ENCODE data around the gene LOXHD1. TPM values are rescaled to one million over a fixed set of nuclear protein-coding genes. Genes with fewer than 3 reads are reported as not detected.

LOXHD1 gene
- total and polyA plus RNA-seq, 2 donors (not counting 1 experiment from before 2014, with no cell fraction given), result not detected

DNA sequence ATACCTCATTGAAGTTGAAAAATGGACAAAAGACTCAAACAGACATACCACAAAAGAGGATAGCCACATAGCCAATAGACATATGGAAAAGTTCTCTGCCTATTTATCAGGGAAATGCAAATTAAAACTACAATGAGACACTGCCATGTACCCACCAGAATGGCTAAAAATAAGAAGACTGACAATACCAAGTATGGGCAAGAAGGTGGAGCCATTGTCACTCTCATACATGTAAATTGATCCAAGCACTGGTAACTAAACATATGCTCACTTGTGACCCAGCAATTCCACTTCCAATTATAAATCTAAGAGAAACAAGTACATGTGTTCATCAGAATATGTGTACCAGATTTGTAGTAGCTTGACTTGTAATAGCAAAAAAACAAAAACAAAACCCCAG lies 4.6 kb downstream of the LOXHD1 start:
- POLR2A ChIA-PET, result no interaction called here
- DNase-seq, result no peak
- Histone ChIP-seq H3K9ac (ENCODE audit: low read length) (no peak overlapping the region), H3K27ac (ENCODE audit: low read length in 2 of 2) (no peak overlapping the region), H2AFZ (ENCODE audit: insufficient read depth, low read depth, low read length, poor library complexity, severe bottlenecking) (no peak overlapping the region), H3K4me3 (ENCODE audit: control extremely low read depth in 1 of 5, extremely low read depth in 1 of 5, insufficient read depth in 1 of 5, low read depth in 2 of 5, low read length in 4 of 5) (no peak overlapping the region), H3K4me1 (ENCODE audit: control insufficient read depth in 2 of 2, insufficient read depth in 2 of 2, low read length in 2 of 2) (no peaks in the 10 kb centered on the region), H3K79me2 (ENCODE audit: control insufficient read depth, insufficient read depth, low read length) (no peaks in the 10 kb centered on the region), H3K9me3 (ENCODE audit: control extremely low read depth in 1 of 3, control insufficient read depth in 2 of 3, insufficient read depth in 1 of 3, low read length in 2 of 3) (no peaks in the 10 kb centered on the region), H3K4me2 (replicated peaks; ENCODE audit: low read depth, low read length, poor library complexity, severe bottlenecking) (no peak overlapping the region), H3K27me3 (replicated peaks in 1 of 4; ENCODE audit: control extremely low read depth in 1 of 4, control insufficient read depth in 3 of 4, insufficient read depth in 4 of 4, low read length in 3 of 4) (peaks cover 0 to 5% (median 0%) of the 10 kb centered on the region in 4 experiments), H4K20me1 (ENCODE audit: control insufficient read depth, insufficient read depth, low read length, poor library complexity, severe bottlenecking) (no peaks in the 10 kb centered on the region), H3K36me3 (replicated peaks in 1 of 2; ENCODE audit: control extremely low read depth in 1 of 2, control insufficient read depth in 1 of 2, extremely low read depth in 1 of 2, insufficient read depth in 2 of 2, low read length in 1 of 2) (no peaks in the 10 kb centered on the region)
- no peak for ATAC-seq (ENCODE audit: low read depth)
- CTCF ChIA-PET, result no interaction called here
- no peaks in the 10 kb centered on the region for H3K9me3 Mint-ChIP-seq (ENCODE audit: insufficient read depth)
- no peak overlapping the region for H3K4me3 Mint-ChIP-seq
- TF ChIP-seq EZH2 (IDR thresholded peaks at IDR 0.05; ENCODE audit: borderline replicate concordance, insufficient read depth, low read depth, low read length, poor library complexity, severe bottlenecking), result no peak
- TF ChIP-seq, protein P1, sequence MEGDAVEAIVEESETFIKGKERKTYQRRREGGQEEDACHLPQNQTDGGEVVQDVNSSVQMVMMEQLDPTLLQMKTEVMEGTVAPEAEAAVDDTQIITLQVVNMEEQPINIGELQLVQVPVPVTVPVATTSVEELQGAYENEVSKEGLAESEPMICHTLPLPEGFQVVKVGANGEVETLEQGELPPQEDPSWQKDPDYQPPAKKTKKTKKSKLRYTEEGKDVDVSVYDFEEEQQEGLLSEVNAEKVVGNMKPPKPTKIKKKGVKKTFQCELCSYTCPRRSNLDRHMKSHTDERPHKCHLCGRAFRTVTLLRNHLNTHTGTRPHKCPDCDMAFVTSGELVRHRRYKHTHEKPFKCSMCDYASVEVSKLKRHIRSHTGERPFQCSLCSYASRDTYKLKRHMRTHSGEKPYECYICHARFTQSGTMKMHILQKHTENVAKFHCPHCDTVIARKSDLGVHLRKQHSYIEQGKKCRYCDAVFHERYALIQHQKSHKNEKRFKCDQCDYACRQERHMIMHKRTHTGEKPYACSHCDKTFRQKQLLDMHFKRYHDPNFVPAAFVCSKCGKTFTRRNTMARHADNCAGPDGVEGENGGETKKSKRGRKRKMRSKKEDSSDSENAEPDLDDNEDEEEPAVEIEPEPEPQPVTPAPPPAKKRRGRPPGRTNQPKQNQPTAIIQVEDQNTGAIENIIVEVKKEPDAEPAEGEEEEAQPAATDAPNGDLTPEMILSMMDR (IDR thresholded peaks at IDR 0.05), result no peak
- intact Hi-C loops (cut with micrococcal nuclease), result no loop called here
- no peak overlapping the region for H3K27ac Mint-ChIP-seq
- H3K4me1 Mint-ChIP-seq, result no peaks in the 10 kb centered on the region
- peaks cover 4% of the 10 kb centered on the region for H3K27me3 Mint-ChIP-seq

DNA sequence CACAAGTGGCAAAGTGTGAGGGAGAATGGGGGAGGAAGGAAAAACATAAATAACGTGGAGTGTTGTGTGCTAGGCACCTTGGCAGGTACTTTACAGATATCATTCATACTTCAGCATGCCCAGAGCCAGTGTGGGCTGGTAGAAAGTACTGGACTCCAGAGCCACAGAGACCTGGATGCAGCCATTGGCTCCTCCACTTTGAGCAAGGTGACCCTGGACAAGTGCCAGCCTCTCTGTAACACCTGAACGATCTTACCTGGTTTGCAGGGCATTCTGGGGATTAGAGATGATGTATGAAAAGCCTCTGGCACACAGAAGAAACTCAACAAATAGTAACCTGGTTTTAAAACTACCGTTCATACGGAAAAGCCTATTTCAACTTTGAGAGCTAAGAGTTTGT lies 6.3 kb downstream of the LOXHD1 start:
- no peak overlapping the region for H3K4me3 ChIP-seq (ENCODE audit: control extremely low read depth in 1 of 5, extremely low read depth in 1 of 5, insufficient read depth in 1 of 5, low read depth in 2 of 5, low read length in 4 of 5)
- H2AFZ ChIP-seq (ENCODE audit: insufficient read depth, low read depth, low read length, poor library complexity, severe bottlenecking), result no peak overlapping the region
- no peaks in the 10 kb centered on the region for H3K79me2 ChIP-seq (ENCODE audit: control insufficient read depth, insufficient read depth, low read length)
- no peak overlapping the region for H3K9ac ChIP-seq (ENCODE audit: low read length)
- Mint-ChIP-seq H3K27ac (no peak overlapping the region), H3K4me1 (no peaks in the 10 kb centered on the region), H3K9me3 (ENCODE audit: insufficient read depth) (no peaks in the 10 kb centered on the region), H3K27me3 (peaks cover 4% of the 10 kb centered on the region), H3K4me3 (no peak overlapping the region)
- no peak for TF ChIP-seq EZH2 (IDR thresholded peaks at IDR 0.05; ENCODE audit: borderline replicate concordance, insufficient read depth, low read depth, low read length, poor library complexity, severe bottlenecking)
- TF ChIP-seq, protein P1 (IDR thresholded peaks at IDR 0.05), result no peak
- ChIA-PET CTCF (no interaction called here), POLR2A (no interaction called here)
- H3K4me1 ChIP-seq (ENCODE audit: control insufficient read depth in 2 of 2, insufficient read depth in 2 of 2, low read length in 2 of 2), result no peaks in the 10 kb centered on the region
- H3K27me3 ChIP-seq (replicated peaks in 1 of 4; ENCODE audit: control extremely low read depth in 1 of 4, control insufficient read depth in 3 of 4, insufficient read depth in 4 of 4, low read length in 3 of 4), result no peaks in the 10 kb centered on the region
- no peaks in the 10 kb centered on the region for H3K9me3 ChIP-seq (ENCODE audit: control extremely low read depth in 1 of 3, control insufficient read depth in 2 of 3, insufficient read depth in 1 of 3, low read length in 2 of 3)
- H3K36me3 ChIP-seq (replicated peaks in 1 of 2; ENCODE audit: control extremely low read depth in 1 of 2, control insufficient read depth in 1 of 2, extremely low read depth in 1 of 2, insufficient read depth in 2 of 2, low read length in 1 of 2), result no peaks in the 10 kb centered on the region
- ATAC-seq (ENCODE audit: low read depth) (no peak), DNase-seq (no peak)
- no peak overlapping the region for H3K27ac ChIP-seq (ENCODE audit: low read length in 2 of 2)
- intact Hi-C loops (cut with micrococcal nuclease), result no loop called here
- no peak overlapping the region for H3K4me2 ChIP-seq (replicated peaks; ENCODE audit: low read depth, low read length, poor library complexity, severe bottlenecking)
- H4K20me1 ChIP-seq (ENCODE audit: control insufficient read depth, insufficient read depth, low read length, poor library complexity, severe bottlenecking), result no peaks in the 10 kb centered on the region
- WGBS (ENCODE audit: insufficient coverage), result no CpG with 5 or more reads among the region's 4 CpGs

All from B cell (primary cell).